ENCODE data around the gene CPTP. TPM values are rescaled to one million over a fixed set of nuclear protein-coding genes. Genes with fewer than 3 reads are reported as not detected.

Gene CPTP
- total RNA-seq, 2 experiments from 2014 or later, result 8.4 to 11.0 TPM

GRCh38 chr1:1295154-1295923 is 29.3 kb upstream of the CPTP start:
- POLR2A ChIA-PET, result interaction anchor here (0.8 kb wide), 1 partner anchor 21 kb away, joined by 3 read pairs; no protein-coding TSS in a partner anchor
- CTCF ChIA-PET, result interaction anchor here (1.1 kb wide), 3 partner anchors 8 to 173 kb away, joined by 3 to 5 read pairs (median 3); no protein-coding TSS in a partner anchor
- peaks cover 2% of the 10 kb centered on the region for H3K4me1 Mint-ChIP-seq (ENCODE audit: low read depth)
- H3K36me3 Mint-ChIP-seq (ENCODE audit: low read depth), result no peaks in the 10 kb centered on the region
- no peaks in the 10 kb centered on the region for H3K27me3 Mint-ChIP-seq
- H3K9me3 Mint-ChIP-seq, result no peaks in the 10 kb centered on the region
- no peak for DNase-seq
- intact Hi-C loops (cut with micrococcal nuclease), result no loop called here
- TF ChIP-seq CTCF (IDR thresholded peaks at IDR 0.05), result no peak
- no peak overlapping the region for H3K4me3 Mint-ChIP-seq
- H3K27ac Mint-ChIP-seq, result no peak overlapping the region
- no peak for ATAC-seq

- no peak overlapping the region for H3K4me3 Mint-ChIP-seq
- peaks cover 2% of the 10 kb centered on the region for H3K4me1 Mint-ChIP-seq (ENCODE audit: low read depth)
- ChIA-PET POLR2A (interaction anchor here (0.7 kb wide), 1 partner anchor 10 kb away, joined by 3 read pairs; no protein-coding TSS in a partner anchor), CTCF (interaction anchor here (1.1 kb wide), 2 partner anchors 9 to 174 kb away, joined by 3 to 5 read pairs; no protein-coding TSS in a partner anchor)
- H3K9me3 Mint-ChIP-seq, result no peaks in the 10 kb centered on the region
- H3K27me3 Mint-ChIP-seq, result no peaks in the 10 kb centered on the region
- no peak for TF ChIP-seq CTCF (IDR thresholded peaks at IDR 0.05)
- no peaks in the 10 kb centered on the region for H3K36me3 Mint-ChIP-seq (ENCODE audit: low read depth)
- DNase-seq, result no peak
- no peak for ATAC-seq
- intact Hi-C loops (cut with micrococcal nuclease), result no loop called here
- no peak overlapping the region for H3K27ac Mint-ChIP-seq
Observed at GRCh38 chr1:1296070-1297061, 28.2 kb upstream of the CPTP start.

GRCh38 chr1:1297802-1298424 is 26.7 kb upstream of the CPTP start:
- DNase-seq (no peak), ATAC-seq (no peak)
- no peaks in the 10 kb centered on the region for H3K4me1 Mint-ChIP-seq (ENCODE audit: low read depth)
- ChIA-PET POLR2A (interaction anchor here (0.7 kb wide), 1 partner anchor 57 kb away, joined by 3 read pairs; no protein-coding TSS in a partner anchor), CTCF (no interaction called here)
- TF ChIP-seq CTCF (IDR thresholded peaks at IDR 0.05), result no peak
- H3K9me3 Mint-ChIP-seq, result no peaks in the 10 kb centered on the region
- intact Hi-C loops (cut with micrococcal nuclease), result no loop called here
- no peak overlapping the region for H3K4me3 Mint-ChIP-seq
- no peaks in the 10 kb centered on the region for H3K36me3 Mint-ChIP-seq (ENCODE audit: low read depth)
- no peaks in the 10 kb centered on the region for H3K27me3 Mint-ChIP-seq
- H3K27ac Mint-ChIP-seq, result no peak overlapping the region

- Mint-ChIP-seq H3K27me3 (no peaks in the 10 kb centered on the region), H3K36me3 (ENCODE audit: low read depth) (no peaks in the 10 kb centered on the region), H3K4me3 (no peak overlapping the region), H3K27ac (no peak overlapping the region), H3K9me3 (no peaks in the 10 kb centered on the region), H3K4me1 (ENCODE audit: low read depth) (peaks cover 2% of the 10 kb centered on the region)
- intact Hi-C loops (cut with micrococcal nuclease), result no loop called here
- DNase-seq, result no peak
- TF ChIP-seq CTCF (IDR thresholded peaks at IDR 0.05), result no peak
- CTCF ChIA-PET, result interaction anchor here (0.9 to 2.2 kb wide), 2 partner anchors 7 to 266 kb away, joined by 3 to 7 read pairs; no protein-coding TSS in a partner anchor
- ATAC-seq, result no peak
- POLR2A ChIA-PET, result interaction anchor here (0.7 kb wide), 1 partner anchor 58 kb away, joined by 3 read pairs; no protein-coding TSS in a partner anchor
Observed at GRCh38 chr1:1298861-1299685, 25.5 kb upstream of the CPTP start.

Data from activated CD8-positive, alpha-beta T cell treated with anti-CD3 and anti-CD28 coated beads for 36 hours (primary cell).